Neuronal stem cell (in vitro differentiated cells): ENCODE data around the gene TUBGCP6.

Source experiments
- DNase-seq: peaks from one replicate; pipeline ENCODE4 v3.0.0-alpha.2; 2013; ENCODE audit warnings: low spot score
- H2AFZ ChIP-seq: one replicate; pipeline ENCODE4 v1.6.1; 2013; ENCODE audit warnings: mild to moderate bottlenecking, low read length, inconsistent platforms
- H2AK5ac ChIP-seq: 2 replicates; pipeline ENCODE4 v1.6.1; 2013; ENCODE audit warnings: low read depth, mild to moderate bottlenecking, inconsistent platforms, low read length, moderate library complexity, mixed read lengths
- H2BK120ac ChIP-seq: 2 replicates; pipeline ENCODE4 v1.6.1; 2013; ENCODE audit warnings: low read depth, mild to moderate bottlenecking, inconsistent platforms, low read length, moderate library complexity, mixed read lengths
- H2BK12ac ChIP-seq: one replicate; pipeline ENCODE4 v1.6.1; 2013; ENCODE audit warnings: low read length, inconsistent platforms
- H2BK15ac ChIP-seq: 2 replicates; pipeline ENCODE4 v1.6.1; 2013; ENCODE audit warnings: mild to moderate bottlenecking, low read length, inconsistent platforms, mixed read lengths
- H2BK5ac ChIP-seq: one replicate; pipeline ENCODE4 v1.6.1; 2013; ENCODE audit warnings: inconsistent platforms, mild to moderate bottlenecking, low read length, moderate library complexity
- H3K14ac ChIP-seq: one replicate; pipeline ENCODE4 v1.6.1; 2013; ENCODE audit warnings: low read length, inconsistent platforms
- H3K18ac ChIP-seq: 2 replicates; pipeline ENCODE4 v1.6.1; 2013; ENCODE audit warnings: low read length, inconsistent platforms
- H3K23ac ChIP-seq: 2 replicates; pipeline ENCODE4 v1.6.1; 2013; ENCODE audit warnings: low read depth, mild to moderate bottlenecking, mixed read lengths, low read length, inconsistent platforms; ENCODE audit not compliant: poor library complexity
- H3K27ac ChIP-seq: replicated peaks from 3 replicates; pipeline ENCODE4 v1.5.1; 2013; ENCODE audit warnings: low read length, inconsistent platforms
- H3K27me3 ChIP-seq, 3 experiments: 2 replicates each; pipeline ENCODE4 v1.6.1; 2013; ENCODE audit warnings: low read length in 3 of 3, mild to moderate bottlenecking in 2 of 3, inconsistent platforms in 1 of 3, low read depth in 1 of 3, mixed read lengths in 1 of 3, moderate library complexity in 1 of 3; ENCODE audit not compliant: control insufficient read depth in 3 of 3, insufficient read depth in 3 of 3
- H3K36me3 ChIP-seq, 2 donors: replicated peaks in 1 of 2; 2 replicates each; pipeline ENCODE4 v1.6.1; 2013; ENCODE audit warnings: low read length in 2 of 2; ENCODE audit not compliant: control insufficient read depth in 2 of 2, insufficient read depth in 2 of 2
- H3K4ac ChIP-seq: 2 replicates; pipeline ENCODE4 v1.6.1; 2013; ENCODE audit warnings: inconsistent platforms, mild to moderate bottlenecking, low read length, moderate library complexity
- H3K4me1 ChIP-seq, 2 donors: 1 replicate in 1 of 2; 2 replicates in 1 of 2; pipeline ENCODE4 v1.6.1; 2013; ENCODE audit warnings: low read length in 2 of 2, low read depth in 1 of 2; ENCODE audit not compliant: control insufficient read depth in 2 of 2, insufficient read depth in 1 of 2
- H3K4me2 ChIP-seq: one replicate; pipeline ENCODE4 v1.6.1; 2013; ENCODE audit warnings: mild to moderate bottlenecking, low read length, inconsistent platforms; ENCODE audit not compliant: insufficient read depth, poor library complexity, severe bottlenecking
- H3K4me3 ChIP-seq, 2 donors: 2 replicates each; pipeline ENCODE4 v1.5.1; 2013; ENCODE audit warnings: low read length in 2 of 2, mild to moderate bottlenecking in 2 of 2, inconsistent platforms in 1 of 2, moderate library complexity in 1 of 2
- H3K79me1 ChIP-seq: one replicate; pipeline ENCODE4 v1.6.1; 2013; ENCODE audit warnings: low read depth, mild to moderate bottlenecking, inconsistent platforms, low read length, moderate library complexity
- H3K9ac ChIP-seq: one replicate; pipeline ENCODE4 v1.6.1; 2013; ENCODE audit warnings: mild to moderate bottlenecking, low read depth, low read length, inconsistent platforms; ENCODE audit not compliant: poor library complexity
- H3K9me3 ChIP-seq, 2 donors: replicated peaks in 1 of 2; 2 replicates each; pipeline versions ENCODE3 to v1.6.1; 2013; ENCODE audit warnings: low read length in 2 of 2, mild to moderate bottlenecking in 2 of 2, inconsistent platforms in 1 of 2, low read depth in 1 of 2, mixed read lengths in 1 of 2, moderate library complexity in 1 of 2; ENCODE audit not compliant: control insufficient read depth in 2 of 2, insufficient read depth in 1 of 2
- H4K8ac ChIP-seq: one replicate; pipeline ENCODE4 v1.6.1; 2013; ENCODE audit warnings: low read depth, mild to moderate bottlenecking, inconsistent platforms, low read length, moderate library complexity
- H4K91ac ChIP-seq: one replicate; pipeline ENCODE4 v1.6.1; 2013; ENCODE audit warnings: low read length, low read depth, mild to moderate bottlenecking, inconsistent platforms; ENCODE audit not compliant: poor library complexity
- WGBS, 2 donors: extraction: QIAGEN DNeasy Blood & Tissue Kit; methylation state at CpG; one replicate each; pipeline ENCODE4 v1.1.7; 2013; ENCODE audit warnings: missing lambda C conversion rate in 2 of 2, mixed read lengths in 1 of 2; ENCODE audit not compliant: insufficient read length in 2 of 2, insufficient replicate concordance in 1 of 2; ENCODE audit errors: extremely low coverage in 2 of 2; 5-methylcytosine and 5-hydroxymethylcytosine counted together

TUBGCP6 gene

GRCh38 chr22:50278461-50278860 lies 33.6 kb upstream of the TUBGCP6 start:
- no peaks in the 10 kb centered on the region for H3K27me3 ChIP-seq
- peaks cover 2 to 7% of the 10 kb centered on the region in 2 donors for H3K4me1 ChIP-seq
- peak overlapping the region; percentile 43 for H3K23ac ChIP-seq
- H4K8ac ChIP-seq = no peak overlapping the region
- H2BK12ac ChIP-seq = peak overlapping the region; percentile 22
- H2AK5ac ChIP-seq = no peak overlapping the region
- no peak overlapping the region for H2AFZ ChIP-seq
- H2BK5ac ChIP-seq = no peak overlapping the region
- H3K79me1 ChIP-seq = peaks cover 6% of the 10 kb centered on the region
- H3K18ac ChIP-seq = no peak overlapping the region
- H3K14ac ChIP-seq = no peak overlapping the region
- H3K4me2 ChIP-seq = no peak overlapping the region
- DNase-seq = no peak
- no peak overlapping the region for H3K4me3 ChIP-seq
- no peak overlapping the region for H4K91ac ChIP-seq
- H2BK15ac ChIP-seq = no peak overlapping the region
- peaks cover 3 to 7% of the 10 kb centered on the region in 2 donors for H3K9me3 ChIP-seq
- no peak overlapping the region for H2BK120ac ChIP-seq
- H3K4ac ChIP-seq = no peak overlapping the region
- no peak overlapping the region for H3K27ac ChIP-seq
- peaks cover 67 to 95% of the 10 kb centered on the region in 2 donors for H3K36me3 ChIP-seq
- no CpG with 5 or more reads among the region's 21 CpGs for WGBS, 2 donors
- peak overlapping the region; percentile 70 for H3K9ac ChIP-seq

GRCh38 chr22:50277761-50278160 lies 32.9 kb upstream of the TUBGCP6 start:
- no peak overlapping the region for H3K18ac ChIP-seq
- H2BK12ac ChIP-seq = no peak overlapping the region
- no peak overlapping the region for H3K9ac ChIP-seq
- no peak overlapping the region for H3K4me3 ChIP-seq
- H3K23ac ChIP-seq = peak overlapping the region; percentile 65
- H4K91ac ChIP-seq = no peak overlapping the region
- no peak overlapping the region for H3K4me2 ChIP-seq
- no peaks in the 10 kb centered on the region for H3K27me3 ChIP-seq
- peaks cover 6 to 10% of the 10 kb centered on the region in 2 donors for H3K4me1 ChIP-seq
- no peak overlapping the region for H4K8ac ChIP-seq
- DNase-seq = no peak
- H2BK120ac ChIP-seq = no peak overlapping the region
- peaks cover 5 to 7% of the 10 kb centered on the region in 2 donors for H3K9me3 ChIP-seq
- H2BK5ac ChIP-seq = peak overlapping the region; percentile 39
- H3K27ac ChIP-seq = no peak overlapping the region
- H2BK15ac ChIP-seq = no peak overlapping the region
- peaks cover 62 to 88% of the 10 kb centered on the region in 2 donors for H3K36me3 ChIP-seq
- no peak overlapping the region for H3K4ac ChIP-seq
- no peak overlapping the region for H2AFZ ChIP-seq
- H3K79me1 ChIP-seq = peaks cover 5% of the 10 kb centered on the region
- H2AK5ac ChIP-seq = no peak overlapping the region
- H3K14ac ChIP-seq = no peak overlapping the region
- WGBS, 2 donors = no CpG with 5 or more reads among the region's 25 CpGs

- no peak overlapping the region for H4K8ac ChIP-seq
- peak overlapping the region; percentile 82 for H2BK5ac ChIP-seq
- H3K4me2 ChIP-seq = no peak overlapping the region
- H3K79me1 ChIP-seq = peaks cover 5% of the 10 kb centered on the region
- H3K36me3 ChIP-seq = peaks cover 52 to 72% of the 10 kb centered on the region in 2 donors
- H3K18ac ChIP-seq = no peak overlapping the region
- peaks cover 5 to 7% of the 10 kb centered on the region in 2 donors for H3K9me3 ChIP-seq
- no peak for DNase-seq
- H3K4ac ChIP-seq = peak overlapping the region; percentile 84
- no peak overlapping the region for H3K4me3 ChIP-seq
- H2BK15ac ChIP-seq = no peak overlapping the region
- no peak overlapping the region for H3K14ac ChIP-seq
- peaks cover 16 to 22% of the 10 kb centered on the region in 2 donors for H3K4me1 ChIP-seq
- H3K27ac ChIP-seq = no peak overlapping the region
- peak overlapping the region; percentile 44 for H3K9ac ChIP-seq
- no peak overlapping the region for H4K91ac ChIP-seq
- H3K27me3 ChIP-seq = no peaks in the 10 kb centered on the region
- H2AFZ ChIP-seq = no peak overlapping the region
- no peak overlapping the region for H2BK12ac ChIP-seq
- H2AK5ac ChIP-seq = peak overlapping the region; percentile 56
- H2BK120ac ChIP-seq = no peak overlapping the region
- peak overlapping the region; percentile 80 for H3K23ac ChIP-seq
- no CpG with 5 or more reads among the region's 25 CpGs for WGBS, 2 donors
These were observed 31.3 kb upstream of the TUBGCP6 start for GRCh38 chr22:50276143-50276542.

GRCh38 chr22:50275181-50276055 lies 30.6 kb upstream of the TUBGCP6 start:
- no peak overlapping the region for H3K23ac ChIP-seq
- H3K4ac ChIP-seq = no peak overlapping the region
- WGBS, 2 donors = no CpG with 5 or more reads among the region's 43 CpGs
- no peak overlapping the region for H4K8ac ChIP-seq
- peaks cover 0 to under 1% (median 0%) of the 10 kb centered on the region in 3 experiments for H3K27me3 ChIP-seq
- no peak overlapping the region for H2AFZ ChIP-seq
- no peak for DNase-seq
- H2AK5ac ChIP-seq = peak overlapping the region; percentile 75
- H3K4me1 ChIP-seq = peaks cover 20 to 29% of the 10 kb centered on the region in 2 donors
- peak overlapping the region; percentile 21 for H3K14ac ChIP-seq
- peak overlapping the region; percentile 27 for H3K18ac ChIP-seq
- H3K9me3 ChIP-seq = peaks cover 5 to 7% of the 10 kb centered on the region in 2 donors
- peaks cover 46 to 65% of the 10 kb centered on the region in 2 donors for H3K36me3 ChIP-seq
- peak overlapping the region; percentile 30 for H4K91ac ChIP-seq
- peak overlapping the region; percentile 39 for H3K27ac ChIP-seq
- H3K79me1 ChIP-seq = peaks cover 5% of the 10 kb centered on the region
- no peak overlapping the region for H2BK5ac ChIP-seq
- H2BK120ac ChIP-seq = no peak overlapping the region
- peak overlapping the region; percentile 44 for H3K9ac ChIP-seq
- peak overlapping the region; percentile 49 for H2BK15ac ChIP-seq
- no peak overlapping the region for H3K4me3 ChIP-seq
- no peak overlapping the region for H2BK12ac ChIP-seq
- H3K4me2 ChIP-seq = no peak overlapping the region
